GM19372 (cell line): ENCODE measurements around the gene ELL.
"Not testable (repeated sequence)": the region's sequence is repeated elsewhere in the genome, so short reads cannot be mapped to it uniquely, and the experiment has no call there.

Experiments used
- ATAC-seq: cut with Tn5 transposase; IDR thresholded peaks from one replicate; pipeline ENCODE4 v1.9.1; 2021; ENCODE audit warnings: mild to moderate bottlenecking, low read depth, moderate library complexity; ENCODE audit not compliant: unreplicated experiment

The ELL gene

GRCh38 chr19:18412610-18413239 is 109.1 kb downstream of the ELL start:
- ATAC-seq, result no peak

- ATAC-seq, result no peak
These were observed 113.8 kb downstream of the ELL start for GRCh38 chr19:18408053-18408476.

- no peak for ATAC-seq
These were observed 115.1 kb downstream of the ELL start for GRCh38 chr19:18406749-18407148.

GRCh38 chr19:18405754-18406153 is 116.1 kb downstream of the ELL start:
- ATAC-seq, result not testable (repeated sequence)

- not testable (repeated sequence) for ATAC-seq
These were observed 119.2 kb downstream of the ELL start for GRCh38 chr19:18402455-18403248.

GRCh38 chr19:18401580-18402112 is 120.2 kb downstream of the ELL start:
- ATAC-seq, result no peak

DNA sequence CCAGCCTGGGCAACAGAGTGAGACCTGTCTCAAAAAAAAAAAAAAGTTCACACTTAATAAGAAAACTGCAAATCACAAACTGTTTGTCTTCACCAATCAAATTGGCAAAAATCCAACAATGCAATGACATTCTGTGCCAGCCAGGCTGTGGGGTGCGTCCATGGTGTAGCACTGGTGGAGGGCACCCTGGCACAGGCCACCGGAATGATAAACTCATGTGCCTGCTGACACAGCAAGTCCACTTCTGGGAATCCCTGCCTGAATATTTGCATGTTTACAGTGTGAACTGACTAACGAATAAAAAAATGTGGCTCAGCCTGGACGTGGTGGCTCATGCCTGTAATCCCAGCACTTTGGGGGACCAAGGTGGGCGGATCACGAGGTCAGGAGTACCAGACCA is 122.9 kb downstream of the ELL start:
- ATAC-seq, result no peak

GRCh38 chr19:18397242-18398202 is 124.3 kb downstream of the ELL start, which contains the start of gene LRRC25:
TSS of gene LRRC25 (minus strand) at chr19:18397622. CDS start at chr19:18396963, 659 bp downstream.
- no peak for ATAC-seq

- no peak for ATAC-seq
These were observed 125.2 kb downstream of the ELL start for GRCh38 chr19:18396471-18397241.

- ATAC-seq, result no peak
These were observed 128.0 kb downstream of the ELL start for GRCh38 chr19:18393836-18394235.

DNA sequence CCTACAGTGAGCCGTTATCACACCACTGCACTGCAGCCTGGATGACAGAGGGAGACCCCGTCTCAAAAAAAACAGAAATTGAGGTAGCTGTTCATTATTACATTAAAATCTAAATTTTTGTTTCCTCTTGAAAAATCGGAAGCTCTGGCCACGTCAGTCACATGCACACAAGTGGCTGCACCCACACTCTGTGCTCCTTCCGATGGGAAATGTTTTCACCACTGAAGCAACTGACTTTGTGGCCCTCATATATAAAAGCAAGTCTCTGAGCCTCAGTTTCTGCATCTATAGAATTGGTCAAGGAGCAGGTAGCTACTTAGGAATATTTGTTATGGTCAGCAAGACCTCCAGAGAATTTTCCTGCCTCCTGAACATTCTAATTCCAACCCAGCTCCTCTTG is 128.9 kb downstream of the ELL start:
- no peak for ATAC-seq
